PC-3 (cell line): Measurements from ENCODE around the gene CARMIL1. TPM values are rescaled to one million over a fixed set of nuclear protein-coding genes. Genes with fewer than 3 reads are reported as not detected.

ENCODE experiments used
- ATAC-seq: fragments of 200-7000 bp; cut with Tn5 transposase; 2 replicates; pipeline ENCODE4 v1.9.1; 2020; ENCODE audit warnings: mild to moderate bottlenecking, moderate library complexity
- BruUV-seq: library from RNA; stranded (reverse); fragments of 400-500 nt; replicated peaks from 2 replicates; lab custom pipeline; 2021; lab: Mats Ljungman, UMichigan
- CTCF ChIA-PET: fragments of 300-600 bp; sonication (Branson Sonifier 250); formaldehyde crosslinking; loops from one replicate; lab custom pipeline; 2022; ENCODE audit warnings: antibody characterized with exemption; lab: Charles Lee
- POLR2A ChIA-PET: fragments of 300-600 bp; sonication (Branson Sonifier 250); formaldehyde crosslinking; loops from one replicate; lab custom pipeline; 2022; ENCODE audit warnings: antibody characterized with exemption; ENCODE audit not compliant: unreplicated experiment; lab: Charles Lee
- DNase-seq: peaks from one replicate; pipeline ENCODE4 v3.0.0-alpha.2; 2015
- H2AFZ ChIP-seq: fragments of 300-600 bp; sonication (generic); 2 replicates; pipeline ENCODE4 v1.6.0; 2016; ENCODE audit warnings: antibody characterized with exemption, low read length
- H3F3A ChIP-seq: fragments of 300-600 bp; sonication (generic); one replicate; pipeline ENCODE4 v1.6.0; 2017; ENCODE audit warnings: antibody characterized with exemption, low read length, control low read depth, mild to moderate bottlenecking; ENCODE audit not compliant: unreplicated experiment
- H3K27ac ChIP-seq: fragments of 300-600 bp; sonication (generic); 2 replicates; pipeline ENCODE4 v1.5.1; 2016; ENCODE audit warnings: mild to moderate bottlenecking, low read length
- H3K27me3 ChIP-seq: fragments of 300-600 bp; sonication (generic); 2 replicates; pipeline ENCODE4 v1.6.1; 2016; ENCODE audit warnings: low read length, mixed read lengths
- H3K36me3 ChIP-seq: fragments of 300-600 bp; sonication (generic); 2 replicates; pipeline ENCODE4 v1.6.1; 2016; ENCODE audit warnings: low read depth, mixed run types, low read length, mixed read lengths
- H3K4me1 ChIP-seq: fragments of 300-600 bp; sonication (generic); 2 replicates; pipeline ENCODE4 v1.5.1; 2016; ENCODE audit warnings: low read length; ENCODE audit not compliant: insufficient read depth
- H3K4me2 ChIP-seq: fragments of 300-600 bp; sonication (generic); 2 replicates; pipeline ENCODE4 v1.6.0; 2016; ENCODE audit warnings: low read length
- H3K4me3 ChIP-seq: fragments of 300-600 bp; sonication (generic); 2 replicates; pipeline ENCODE4 v1.5.1; 2016; ENCODE audit warnings: mild to moderate bottlenecking, low read length, mixed read lengths
- H3K79me2 ChIP-seq: fragments of 300-600 bp; sonication (generic); 2 replicates; pipeline ENCODE4 v1.6.1; 2017; ENCODE audit warnings: low read length, mixed read lengths
- H3K9ac ChIP-seq: fragments of 300-600 bp; sonication (generic); 2 replicates; pipeline ENCODE4 v1.6.0; 2016; ENCODE audit warnings: mild to moderate bottlenecking, low read length
- H3K9me2 ChIP-seq: fragments of 300-600 bp; sonication (generic); replicated peaks from 2 replicates; pipeline ENCODE4 v1.6.1; 2016; ENCODE audit warnings: mixed run types, low read length, mixed read lengths
- H3K9me3 ChIP-seq: fragments of 300-600 bp; sonication (generic); 2 replicates; pipeline ENCODE4 v1.6.1; 2016; ENCODE audit warnings: low read length, mixed read lengths
- H4K20me1 ChIP-seq: fragments of 300-600 bp; sonication (generic); 2 replicates; pipeline ENCODE4 v1.6.1; 2016; ENCODE audit warnings: low read length, mixed read lengths
- CTCF ChIP-seq: fragments of 300-600 bp; sonication (generic); conservative IDR thresholded peaks from 2 replicates; pipeline ENCODE4 v1.5.1; 2017; ENCODE audit warnings: antibody characterized with exemption, low read depth, mild to moderate bottlenecking, low read length
- EZH2 ChIP-seq: fragments of 300-600 bp; sonication (generic); IDR thresholded peaks from one replicate; pipeline ENCODE4 v1.6.1; 2017; ENCODE audit warnings: antibody characterized with exemption, mild to moderate bottlenecking, low read length; ENCODE audit not compliant: unreplicated experiment
- EZH2phosphoT487 ChIP-seq: fragments of 300-600 bp; sonication (generic); IDR thresholded peaks from 2 replicates; pipeline ENCODE4 v1.6.1; 2018; ENCODE audit warnings: mild to moderate bottlenecking, antibody characterized with exemption, low read length, borderline replicate concordance
- intact Hi-C: fragments of 100-400 bp; cut with micrococcal nuclease; formaldehyde crosslinking; loops from 2 replicates; pipeline ENCODE4 v1.9.0; 2023
- total RNA-seq: library from RNA; depleted of rRNA; stranded (reverse); fragments of >200 nt; gene quantifications from 2 replicates; pipeline ENCODE4 v1.2.3, GENCODE V29; 2014

CARMIL1 gene
- total RNA-seq, 1 experiment from 2014 or later = 22.0 TPM

- ChIA-PET CTCF (interaction anchor here (0.8 kb wide), 1 partner anchor 12 kb away, joined by 3 read pairs; no protein-coding TSS in a partner anchor), POLR2A (no interaction called here)
- peaks cover 12% of the 10 kb centered on the region; the same call in 1 of the 2 replicates for H3K4me1 ChIP-seq
- TF ChIP-seq EZH2 = no peak
- TF ChIP-seq CTCF = no peak
- TF ChIP-seq EZH2phosphoT487 = no peak
- peak; percentile 49; the same call in 1 of the 2 replicates for ATAC-seq
- BruUV-seq = no TSS peak
- H3F3A ChIP-seq = no peaks in the 10 kb centered on the region
- H3K9ac ChIP-seq = no peak overlapping the region
- intact Hi-C loops = no loop called here
- H4K20me1 ChIP-seq = no peaks in the 10 kb centered on the region
- no peak overlapping the region; the same call in 1 of the 2 replicates for H2AFZ ChIP-seq
- DNase-seq = peak; percentile 33
- H3K4me2 ChIP-seq = 0 out of 2 replicates have a peak overlapping the region, but pooled peaks have one; percentile 10
- H3K27me3 ChIP-seq = no peaks in the 10 kb centered on the region
- H3K36me3 ChIP-seq = no peaks in the 10 kb centered on the region
- no peaks in the 10 kb centered on the region for H3K9me2 ChIP-seq
- H3K27ac ChIP-seq = no peak overlapping the region
- no peaks in the 10 kb centered on the region for H3K79me2 ChIP-seq
- H3K9me3 ChIP-seq = no peaks in the 10 kb centered on the region
- no peak overlapping the region for H3K4me3 ChIP-seq
Observed at GRCh38 chr6:25250878-25251277, 28.3 kb upstream of the CARMIL1 start.

- POLR2A ChIA-PET = no interaction called here
- TF ChIP-seq EZH2 = no peak
- no peak for TF ChIP-seq EZH2phosphoT487
- TF ChIP-seq CTCF = no peak
- Histone ChIP-seq H3K36me3 (no peaks in the 10 kb centered on the region), H3K4me2 (0 out of 2 replicates have a peak overlapping the region, but pooled peaks have one; percentile 10), H3K27me3 (no peaks in the 10 kb centered on the region), H2AFZ (no peak overlapping the region; the same call in 1 of the 2 replicates), H3K9ac (no peak overlapping the region), H4K20me1 (no peaks in the 10 kb centered on the region), H3K79me2 (no peaks in the 10 kb centered on the region), H3F3A (no peaks in the 10 kb centered on the region), H3K4me1 (peaks cover 12% of the 10 kb centered on the region; the same call in 1 of the 2 replicates), H3K4me3 (no peak overlapping the region), H3K9me2 (no peaks in the 10 kb centered on the region), H3K27ac (no peak overlapping the region), H3K9me3 (no peaks in the 10 kb centered on the region)
- ATAC-seq (no peak), DNase-seq (no peak)
- no TSS peak for BruUV-seq
- intact Hi-C loops = no loop called here
- CTCF ChIA-PET = no interaction called here
Observed at GRCh38 chr6:25251426-25251825, 27.7 kb upstream of the CARMIL1 start.

GRCh38 chr6:25253351-25253750 is 25.8 kb upstream of the CARMIL1 start:
- BruUV-seq = no TSS peak
- H4K20me1 ChIP-seq = no peaks in the 10 kb centered on the region
- H3K9ac ChIP-seq = no peak overlapping the region
- ATAC-seq (no peak), DNase-seq (peak; percentile 66)
- CTCF ChIA-PET = no interaction called here
- H3K27ac ChIP-seq = no peak overlapping the region
- peaks cover 12% of the 10 kb centered on the region; the same call in 1 of the 2 replicates for H3K4me1 ChIP-seq
- no peaks in the 10 kb centered on the region for H3K9me3 ChIP-seq
- no peaks in the 10 kb centered on the region for H3F3A ChIP-seq
- no peak for TF ChIP-seq EZH2phosphoT487
- no peak for TF ChIP-seq EZH2
- TF ChIP-seq CTCF = no peak
- POLR2A ChIA-PET = interaction anchor here (0.8 kb wide), 1 partner anchor 297 kb away, joined by 3 read pairs; no protein-coding TSS in a partner anchor
- H3K79me2 ChIP-seq = no peaks in the 10 kb centered on the region
- no peaks in the 10 kb centered on the region for H3K27me3 ChIP-seq
- H3K4me2 ChIP-seq = no peak overlapping the region
- H2AFZ ChIP-seq = no peak overlapping the region
- intact Hi-C loops = no loop called here
- no peak overlapping the region for H3K4me3 ChIP-seq
- no peaks in the 10 kb centered on the region for H3K36me3 ChIP-seq
- no peaks in the 10 kb centered on the region for H3K9me2 ChIP-seq
